WTC11 (cell line): ENCODE results near the gene ITM2C. TPM values are rescaled to one million over a fixed set of nuclear protein-coding genes. Genes with fewer than 3 reads are reported as not detected.

ENCODE experiments used
- ATAC-seq: fragments of 200-7000 bp; cut with Tn5 transposase; 2 replicates; pipeline ENCODE4 v1.10.0; 2021; ENCODE audit warnings: mild to moderate bottlenecking, moderate library complexity
- CTCF ChIA-PET: fragments of 300-600 bp; sonication (Branson Sonifier 250); formaldehyde crosslinking; loops from one replicate; lab custom pipeline; 2021; ENCODE audit warnings: antibody characterized with exemption; lab: Charles Lee
- POLR2A ChIA-PET: fragments of 350-600 bp; sonication (Branson Sonifier 250); formaldehyde crosslinking; loops from one replicate; lab custom pipeline; 2021; ENCODE audit warnings: antibody characterized with exemption; lab: Charles Lee
- DNase-seq: peaks from one replicate; pipeline ENCODE4 v3.0.0; 2021; ENCODE audit warnings: low spot score
- H3K27ac Mint-ChIP-seq: 2 replicates; pipeline ENCODE4 v1.8.0; 2021; ENCODE audit warnings: mixed read lengths
- H3K27me3 Mint-ChIP-seq: 2 replicates; pipeline ENCODE4 v1.8.0; 2021; ENCODE audit warnings: low read depth, mild to moderate bottlenecking, moderate library complexity, mixed read lengths
- H3K36me3 Mint-ChIP-seq: 2 replicates; pipeline ENCODE4 v1.8.0; 2021; ENCODE audit warnings: mixed read lengths
- H3K4me1 Mint-ChIP-seq: 2 replicates; pipeline ENCODE4 v1.8.0; 2022; ENCODE audit warnings: mixed read lengths
- H3K4me3 Mint-ChIP-seq: 2 replicates; pipeline ENCODE4 v1.8.0; 2021; ENCODE audit warnings: mild to moderate bottlenecking, moderate library complexity, mixed read lengths
- H3K9me3 Mint-ChIP-seq: 2 replicates; pipeline ENCODE4 v1.8.0; 2021; ENCODE audit warnings: mixed read lengths
- JAZF1 ChIP-seq: fragments of 250-450 bp; sonication (Bioruptor Pico); IDR thresholded peaks from 2 replicates; pipeline ENCODE4 v1.9.0; 2021; ENCODE audit warnings: moderate library complexity, mild to moderate bottlenecking, inconsistent platforms
- NR1H2 ChIP-seq: sonication (generic); formaldehyde crosslinking; IDR thresholded peaks from 2 replicates; pipeline ENCODE4 v1.9.0; 2021; ENCODE audit warnings: mild to moderate bottlenecking, moderate library complexity, missing genetic modification reagents
- NR3C1 ChIP-seq: sonication (generic); formaldehyde crosslinking; conservative IDR thresholded peaks from 2 replicates; pipeline ENCODE4 v1.8.1; 2023; ENCODE audit warnings: low read depth, mild to moderate bottlenecking, missing genetic modification reagents
- RELA ChIP-seq: sonication (generic); formaldehyde crosslinking; IDR thresholded peaks from 2 replicates; pipeline ENCODE4 v1.8.1; 2022; ENCODE audit warnings: missing genetic modification reagents, mild to moderate bottlenecking, borderline replicate concordance
- RORB ChIP-seq: fragments of 250-450 bp; sonication (Bioruptor Pico); IDR thresholded peaks from 2 replicates; pipeline ENCODE4 v1.9.0; 2021; ENCODE audit warnings: mild to moderate bottlenecking
- SP1 ChIP-seq: sonication (generic); formaldehyde crosslinking; conservative IDR thresholded peaks from 2 replicates; pipeline ENCODE4 v1.8.1; 2022; ENCODE audit warnings: missing genetic modification reagents
- TEAD4 ChIP-seq: sonication (generic); formaldehyde crosslinking; IDR thresholded peaks from 2 replicates; pipeline ENCODE4 v1.8.0; 2022; ENCODE audit warnings: mild to moderate bottlenecking, missing genetic modification reagents
- ZBTB21 ChIP-seq: sonication (generic); formaldehyde crosslinking; IDR thresholded peaks from 2 replicates; pipeline ENCODE4 v1.8.1; 2023; ENCODE audit warnings: mild to moderate bottlenecking, missing genetic modification reagents, borderline replicate concordance
- ZNF219 ChIP-seq: sonication (generic); formaldehyde crosslinking; IDR thresholded peaks from 2 replicates; pipeline ENCODE4 v1.8.0; 2023; ENCODE audit warnings: missing genetic modification reagents, mild to moderate bottlenecking, borderline replicate concordance
- ZNF396 ChIP-seq: fragments of 250-450 bp; sonication (Bioruptor Pico); IDR thresholded peaks from 2 replicates; pipeline ENCODE4 v1.8.0; 2021; ENCODE audit warnings: mild to moderate bottlenecking, moderate library complexity, borderline replicate concordance
- ZNF423 ChIP-seq: fragments of 250-450 bp; sonication (Bioruptor Pico); IDR thresholded peaks from 2 replicates; pipeline ENCODE4 v2.1.2; 2022; ENCODE audit warnings: mild to moderate bottlenecking, moderate library complexity
- ZNF671 ChIP-seq: fragments of 250-450 bp; sonication (Bioruptor Pico); IDR thresholded peaks from 2 replicates; pipeline ENCODE4 v1.8.0; 2021; ENCODE audit warnings: mild to moderate bottlenecking
- total RNA-seq: library from RNA; stranded (reverse); gene quantifications from 3 replicates; pipeline ENCODE4 v1.2.3, GENCODE V29; 2021
- TF ChIP-seq, protein P1 (sequence below): sonication (generic); formaldehyde crosslinking; IDR thresholded peaks from 2 replicates; pipeline ENCODE4 v1.8.0; 2022; ENCODE audit warnings: mild to moderate bottlenecking, missing genetic modification reagents
- TF ChIP-seq, protein P2 (sequence below): sonication (generic); formaldehyde crosslinking; IDR thresholded peaks from 2 replicates; pipeline ENCODE4 v1.8.1; 2023; ENCODE audit warnings: mild to moderate bottlenecking, missing genetic modification reagents, moderate library complexity
- TF ChIP-seq, protein P3 (sequence below): sonication (generic); formaldehyde crosslinking; IDR thresholded peaks from 2 replicates; pipeline ENCODE4 v1.8.1; 2023; ENCODE audit warnings: mild to moderate bottlenecking, missing genetic modification reagents, moderate library complexity
- TF ChIP-seq, protein P4 (sequence below): sonication (generic); formaldehyde crosslinking; IDR thresholded peaks from 2 replicates; pipeline ENCODE4 v1.8.1; 2023; ENCODE audit warnings: mild to moderate bottlenecking, moderate library complexity, missing genetic modification reagents
- TF ChIP-seq, protein P5 (sequence below): fragments of 250-450 bp; sonication (Bioruptor Pico); IDR thresholded peaks from 2 replicates; pipeline ENCODE4 v2.1.2; 2022; ENCODE audit warnings: mild to moderate bottlenecking, moderate library complexity
- TF ChIP-seq, protein P6 (sequence below): sonication (generic); formaldehyde crosslinking; conservative IDR thresholded peaks from 2 replicates; pipeline ENCODE4 v1.8.1; 2023; ENCODE audit warnings: mild to moderate bottlenecking, low read depth, missing genetic modification reagents, moderate library complexity
- TF ChIP-seq, protein P7 (sequence below): sonication (generic); formaldehyde crosslinking; IDR thresholded peaks from 2 replicates; pipeline ENCODE4 v1.8.0; 2023; ENCODE audit warnings: mild to moderate bottlenecking, missing genetic modification reagents

ITM2C gene
- total RNA-seq, 1 experiment from 2014 or later = 316 TPM

DNA sequence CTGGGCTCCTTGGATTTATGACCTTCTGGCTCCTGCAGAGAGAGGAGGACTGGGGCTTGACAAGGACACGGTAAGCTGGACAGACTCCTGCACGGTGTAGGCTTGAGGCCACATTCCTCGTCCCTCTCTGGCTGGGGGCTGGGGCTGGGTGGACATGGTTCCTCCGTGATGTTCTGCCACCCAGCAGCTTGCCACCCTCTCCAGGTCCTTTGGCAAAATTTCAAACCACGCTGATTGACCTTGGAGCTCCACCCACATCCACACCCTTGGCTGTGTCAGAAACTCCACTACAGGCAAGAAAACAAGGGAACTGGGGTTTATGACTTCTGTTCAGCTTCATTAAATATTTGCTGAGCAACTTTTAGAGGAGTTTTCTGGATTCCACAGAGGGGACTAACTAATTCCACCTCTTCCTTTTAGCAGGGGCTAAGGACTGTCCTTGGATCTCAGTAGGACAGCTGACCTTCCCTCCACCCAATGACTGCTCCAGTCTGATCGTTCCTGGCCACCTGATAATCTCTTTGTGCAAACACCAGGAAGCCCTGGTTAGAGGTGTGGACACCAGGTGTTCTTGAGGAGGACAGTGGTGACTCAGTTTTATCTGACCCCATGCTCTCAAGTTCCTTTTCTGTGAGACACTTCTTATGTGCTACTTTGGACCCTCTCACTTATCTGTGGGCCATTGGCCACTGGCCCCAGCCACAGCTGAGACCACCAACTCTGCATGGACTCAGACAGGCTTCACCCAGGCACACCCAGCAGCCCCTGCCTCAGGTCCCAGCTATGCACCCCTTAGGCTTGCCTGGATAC, 31.0 kb downstream of the ITM2C start:
- H3K9me3 Mint-ChIP-seq = no peaks in the 10 kb centered on the region

DNA sequence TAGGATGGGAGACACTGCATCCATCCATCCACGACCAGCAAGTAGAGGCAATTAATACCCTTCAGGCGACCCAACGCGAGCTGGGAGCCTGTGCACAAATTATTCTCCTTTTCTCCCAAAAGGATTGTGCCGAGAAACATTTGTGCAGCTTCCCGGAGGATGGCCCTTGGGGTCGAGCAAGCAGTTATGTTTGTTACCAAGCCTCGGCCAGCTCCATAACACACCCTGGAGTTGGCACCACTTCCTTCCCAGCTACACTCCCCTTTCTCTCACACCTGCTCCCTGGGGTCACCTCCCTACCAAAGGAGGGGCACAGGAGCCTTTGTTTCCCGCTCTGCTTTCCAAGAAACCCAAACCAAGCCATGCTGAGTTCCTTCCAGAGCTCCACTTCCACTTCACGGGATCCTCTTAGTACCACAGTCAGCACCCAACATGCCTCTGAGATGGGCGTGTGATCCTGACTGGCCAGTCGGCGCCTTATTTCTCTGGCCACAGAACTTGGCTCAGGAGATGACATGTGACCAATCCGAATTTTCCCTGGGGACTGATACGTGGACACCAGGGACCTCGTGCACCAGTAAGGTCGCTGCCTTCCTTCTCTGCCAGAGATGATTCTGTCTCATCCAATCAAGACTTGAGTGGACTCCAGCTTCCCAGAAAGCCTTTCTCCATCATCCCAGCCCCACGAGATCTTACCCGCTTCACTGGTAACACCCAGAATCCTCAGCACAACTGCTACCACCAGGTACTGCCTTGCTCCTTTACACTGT, 31.8 kb downstream of the ITM2C start:
- ChIA-PET POLR2A (no interaction called here), CTCF (interaction anchor here (1.2 to 8.7 kb wide), 5 partner anchors 13 to 156 kb away, joined by 3 to 85 read pairs (median 6); no protein-coding TSS in a partner anchor)
- no peak for ATAC-seq
- TF ChIP-seq, protein P1, sequence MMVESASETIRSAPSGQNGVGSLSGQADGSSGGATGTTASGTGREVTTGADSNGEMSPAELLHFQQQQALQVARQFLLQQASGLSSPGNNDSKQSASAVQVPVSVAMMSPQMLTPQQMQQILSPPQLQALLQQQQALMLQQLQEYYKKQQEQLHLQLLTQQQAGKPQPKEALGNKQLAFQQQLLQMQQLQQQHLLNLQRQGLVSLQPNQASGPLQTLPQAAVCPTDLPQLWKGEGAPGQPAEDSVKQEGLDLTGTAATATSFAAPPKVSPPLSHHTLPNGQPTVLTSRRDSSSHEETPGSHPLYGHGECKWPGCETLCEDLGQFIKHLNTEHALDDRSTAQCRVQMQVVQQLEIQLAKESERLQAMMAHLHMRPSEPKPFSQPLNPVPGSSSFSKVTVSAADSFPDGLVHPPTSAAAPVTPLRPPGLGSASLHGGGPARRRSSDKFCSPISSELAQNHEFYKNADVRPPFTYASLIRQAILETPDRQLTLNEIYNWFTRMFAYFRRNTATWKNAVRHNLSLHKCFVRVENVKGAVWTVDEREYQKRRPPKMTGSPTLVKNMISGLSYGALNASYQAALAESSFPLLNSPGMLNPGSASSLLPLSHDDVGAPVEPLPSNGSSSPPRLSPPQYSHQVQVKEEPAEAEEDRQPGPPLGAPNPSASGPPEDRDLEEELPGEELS (CRISPR knock-in tag) = no peak
- TF ChIP-seq, protein P2, sequence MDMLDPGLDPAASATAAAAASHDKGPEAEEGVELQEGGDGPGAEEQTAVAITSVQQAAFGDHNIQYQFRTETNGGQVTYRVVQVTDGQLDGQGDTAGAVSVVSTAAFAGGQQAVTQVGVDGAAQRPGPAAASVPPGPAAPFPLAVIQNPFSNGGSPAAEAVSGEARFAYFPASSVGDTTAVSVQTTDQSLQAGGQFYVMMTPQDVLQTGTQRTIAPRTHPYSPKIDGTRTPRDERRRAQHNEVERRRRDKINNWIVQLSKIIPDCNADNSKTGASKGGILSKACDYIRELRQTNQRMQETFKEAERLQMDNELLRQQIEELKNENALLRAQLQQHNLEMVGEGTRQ = no peak
- TF ChIP-seq ZNF396 (no peak), RELA (CRISPR knock-in tag) (no peak), JAZF1 (CRISPR knock-in tag) (no peak), ZNF671 (CRISPR knock-in tag) (no peak), NR3C1 (no peak), ZBTB21 (CRISPR knock-in tag) (no peak), SP1 (CRISPR knock-in tag) (no peak), NR1H2 (CRISPR knock-in tag) (no peak)
- TF ChIP-seq, protein P3, sequence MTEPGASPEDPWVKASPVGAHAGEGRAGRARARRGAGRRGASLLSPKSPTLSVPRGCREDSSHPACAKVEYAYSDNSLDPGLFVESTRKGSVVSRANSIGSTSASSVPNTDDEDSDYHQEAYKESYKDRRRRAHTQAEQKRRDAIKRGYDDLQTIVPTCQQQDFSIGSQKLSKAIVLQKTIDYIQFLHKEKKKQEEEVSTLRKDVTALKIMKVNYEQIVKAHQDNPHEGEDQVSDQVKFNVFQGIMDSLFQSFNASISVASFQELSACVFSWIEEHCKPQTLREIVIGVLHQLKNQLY = no peak
- TF ChIP-seq, protein P4, sequence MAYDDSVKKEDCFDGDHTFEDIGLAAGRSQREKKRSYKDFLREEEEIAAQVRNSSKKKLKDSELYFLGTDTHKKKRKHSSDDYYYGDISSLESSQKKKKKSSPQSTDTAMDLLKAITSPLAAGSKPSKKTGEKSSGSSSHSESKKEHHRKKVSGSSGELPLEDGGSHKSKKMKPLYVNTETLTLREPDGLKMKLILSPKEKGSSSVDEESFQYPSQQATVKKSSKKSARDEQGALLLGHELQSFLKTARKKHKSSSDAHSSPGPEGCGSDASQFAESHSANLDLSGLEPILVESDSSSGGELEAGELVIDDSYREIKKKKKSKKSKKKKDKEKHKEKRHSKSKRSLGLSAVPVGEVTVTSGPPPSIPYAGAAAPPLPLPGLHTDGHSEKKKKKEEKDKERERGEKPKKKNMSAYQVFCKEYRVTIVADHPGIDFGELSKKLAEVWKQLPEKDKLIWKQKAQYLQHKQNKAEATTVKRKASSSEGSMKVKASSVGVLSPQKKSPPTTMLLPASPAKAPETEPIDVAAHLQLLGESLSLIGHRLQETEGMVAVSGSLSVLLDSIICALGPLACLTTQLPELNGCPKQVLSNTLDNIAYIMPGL = no peak
- TF ChIP-seq, protein P5, sequence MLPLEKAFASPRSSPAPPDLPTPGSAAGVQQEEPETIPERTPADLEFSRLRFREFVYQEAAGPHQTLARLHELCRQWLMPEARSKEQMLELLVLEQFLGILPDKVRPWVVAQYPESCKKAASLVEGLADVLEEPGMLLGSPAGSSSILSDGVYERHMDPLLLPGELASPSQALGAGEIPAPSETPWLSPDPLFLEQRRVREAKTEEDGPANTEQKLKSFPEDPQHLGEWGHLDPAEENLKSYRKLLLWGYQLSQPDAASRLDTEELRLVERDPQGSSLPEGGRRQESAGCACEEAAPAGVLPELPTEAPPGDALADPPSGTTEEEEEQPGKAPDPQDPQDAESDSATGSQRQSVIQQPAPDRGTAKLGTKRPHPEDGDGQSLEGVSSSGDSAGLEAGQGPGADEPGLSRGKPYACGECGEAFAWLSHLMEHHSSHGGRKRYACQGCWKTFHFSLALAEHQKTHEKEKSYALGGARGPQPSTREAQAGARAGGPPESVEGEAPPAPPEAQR = no peak
- TF ChIP-seq, protein P6, sequence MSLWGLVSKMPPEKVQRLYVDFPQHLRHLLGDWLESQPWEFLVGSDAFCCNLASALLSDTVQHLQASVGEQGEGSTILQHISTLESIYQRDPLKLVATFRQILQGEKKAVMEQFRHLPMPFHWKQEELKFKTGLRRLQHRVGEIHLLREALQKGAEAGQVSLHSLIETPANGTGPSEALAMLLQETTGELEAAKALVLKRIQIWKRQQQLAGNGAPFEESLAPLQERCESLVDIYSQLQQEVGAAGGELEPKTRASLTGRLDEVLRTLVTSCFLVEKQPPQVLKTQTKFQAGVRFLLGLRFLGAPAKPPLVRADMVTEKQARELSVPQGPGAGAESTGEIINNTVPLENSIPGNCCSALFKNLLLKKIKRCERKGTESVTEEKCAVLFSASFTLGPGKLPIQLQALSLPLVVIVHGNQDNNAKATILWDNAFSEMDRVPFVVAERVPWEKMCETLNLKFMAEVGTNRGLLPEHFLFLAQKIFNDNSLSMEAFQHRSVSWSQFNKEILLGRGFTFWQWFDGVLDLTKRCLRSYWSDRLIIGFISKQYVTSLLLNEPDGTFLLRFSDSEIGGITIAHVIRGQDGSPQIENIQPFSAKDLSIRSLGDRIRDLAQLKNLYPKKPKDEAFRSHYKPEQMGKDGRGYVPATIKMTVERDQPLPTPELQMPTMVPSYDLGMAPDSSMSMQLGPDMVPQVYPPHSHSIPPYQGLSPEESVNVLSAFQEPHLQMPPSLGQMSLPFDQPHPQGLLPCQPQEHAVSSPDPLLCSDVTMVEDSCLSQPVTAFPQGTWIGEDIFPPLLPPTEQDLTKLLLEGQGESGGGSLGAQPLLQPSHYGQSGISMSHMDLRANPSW (CRISPR knock-in tag) = no peak
- Mint-ChIP-seq H3K27me3 (no peaks in the 10 kb centered on the region), H3K4me3 (no peak overlapping the region), H3K9me3 (no peaks in the 10 kb centered on the region), H3K27ac (no peak overlapping the region), H3K36me3 (no peaks in the 10 kb centered on the region), H3K4me1 (peaks cover 31% of the 10 kb centered on the region)
- peak; percentile 2 for DNase-seq

More for the DNA sequence above, 31.0 kb downstream of the ITM2C start:
- ChIA-PET POLR2A (no interaction called here), CTCF (interaction anchor here (1.2 kb wide), 1 partner anchor 18 kb away, joined by 3 read pairs; no protein-coding TSS in a partner anchor)
- peak; percentile 4 for DNase-seq
- Mint-ChIP-seq H3K4me3 (no peak overlapping the region), H3K36me3 (no peaks in the 10 kb centered on the region), H3K27me3 (no peaks in the 10 kb centered on the region; the same call in 1 of the 2 replicates), H3K27ac (no peak overlapping the region), H3K4me1 (peaks cover 35% of the 10 kb centered on the region)
- no peak for ATAC-seq
- TF ChIP-seq RORB (CRISPR knock-in tag) (no peak), ZNF219 (no peak), ZNF423 (no peak), TEAD4 (CRISPR knock-in tag) (no peak)
- TF ChIP-seq, protein P7, sequence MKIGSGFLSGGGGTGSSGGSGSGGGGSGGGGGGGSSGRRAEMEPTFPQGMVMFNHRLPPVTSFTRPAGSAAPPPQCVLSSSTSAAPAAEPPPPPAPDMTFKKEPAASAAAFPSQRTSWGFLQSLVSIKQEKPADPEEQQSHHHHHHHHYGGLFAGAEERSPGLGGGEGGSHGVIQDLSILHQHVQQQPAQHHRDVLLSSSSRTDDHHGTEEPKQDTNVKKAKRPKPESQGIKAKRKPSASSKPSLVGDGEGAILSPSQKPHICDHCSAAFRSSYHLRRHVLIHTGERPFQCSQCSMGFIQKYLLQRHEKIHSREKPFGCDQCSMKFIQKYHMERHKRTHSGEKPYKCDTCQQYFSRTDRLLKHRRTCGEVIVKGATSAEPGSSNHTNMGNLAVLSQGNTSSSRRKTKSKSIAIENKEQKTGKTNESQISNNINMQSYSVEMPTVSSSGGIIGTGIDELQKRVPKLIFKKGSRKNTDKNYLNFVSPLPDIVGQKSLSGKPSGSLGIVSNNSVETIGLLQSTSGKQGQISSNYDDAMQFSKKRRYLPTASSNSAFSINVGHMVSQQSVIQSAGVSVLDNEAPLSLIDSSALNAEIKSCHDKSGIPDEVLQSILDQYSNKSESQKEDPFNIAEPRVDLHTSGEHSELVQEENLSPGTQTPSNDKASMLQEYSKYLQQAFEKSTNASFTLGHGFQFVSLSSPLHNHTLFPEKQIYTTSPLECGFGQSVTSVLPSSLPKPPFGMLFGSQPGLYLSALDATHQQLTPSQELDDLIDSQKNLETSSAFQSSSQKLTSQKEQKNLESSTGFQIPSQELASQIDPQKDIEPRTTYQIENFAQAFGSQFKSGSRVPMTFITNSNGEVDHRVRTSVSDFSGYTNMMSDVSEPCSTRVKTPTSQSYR = no peak
